ENCODE measurements around the gene SLC25A45. TPM values are rescaled to one million over a fixed set of nuclear protein-coding genes. Genes with fewer than 3 reads are reported as not detected.
A peak's percentile ranks its signal among the peaks of the same experiment; 100 is the strongest.

SLC25A45 gene
- total and polyA plus RNA-seq, 9 donors = 2.7 to 8.7 (median 3.4) TPM

- Histone ChIP-seq H3K27ac (peak overlapping the region; percentile 23 to 97), H3K36me3 (no peaks in the 10 kb centered on the region), H3K9me3 (no peaks in the 10 kb centered on the region), H3K4me3 (peak overlapping the region; percentile 86), H3K4me1 (ENCODE audit: insufficient read depth) (peaks cover 6% of the 10 kb centered on the region), H3K27me3 (no peaks in the 10 kb centered on the region)
- peak; percentile 49 to 65 (median 62) for DNase-seq
- WGBS, 3 donors = 10 to 17% (median 11%) methylated on average over 10 of the region's 10 CpGs
- intact Hi-C loops (cut with DNase I) = no loop called here
- peak; percentile 30 for TF ChIP-seq POLR2A (IDR thresholded peaks at IDR 0.05)
- TF ChIP-seq, protein P1, sequence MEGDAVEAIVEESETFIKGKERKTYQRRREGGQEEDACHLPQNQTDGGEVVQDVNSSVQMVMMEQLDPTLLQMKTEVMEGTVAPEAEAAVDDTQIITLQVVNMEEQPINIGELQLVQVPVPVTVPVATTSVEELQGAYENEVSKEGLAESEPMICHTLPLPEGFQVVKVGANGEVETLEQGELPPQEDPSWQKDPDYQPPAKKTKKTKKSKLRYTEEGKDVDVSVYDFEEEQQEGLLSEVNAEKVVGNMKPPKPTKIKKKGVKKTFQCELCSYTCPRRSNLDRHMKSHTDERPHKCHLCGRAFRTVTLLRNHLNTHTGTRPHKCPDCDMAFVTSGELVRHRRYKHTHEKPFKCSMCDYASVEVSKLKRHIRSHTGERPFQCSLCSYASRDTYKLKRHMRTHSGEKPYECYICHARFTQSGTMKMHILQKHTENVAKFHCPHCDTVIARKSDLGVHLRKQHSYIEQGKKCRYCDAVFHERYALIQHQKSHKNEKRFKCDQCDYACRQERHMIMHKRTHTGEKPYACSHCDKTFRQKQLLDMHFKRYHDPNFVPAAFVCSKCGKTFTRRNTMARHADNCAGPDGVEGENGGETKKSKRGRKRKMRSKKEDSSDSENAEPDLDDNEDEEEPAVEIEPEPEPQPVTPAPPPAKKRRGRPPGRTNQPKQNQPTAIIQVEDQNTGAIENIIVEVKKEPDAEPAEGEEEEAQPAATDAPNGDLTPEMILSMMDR (IDR thresholded peaks at IDR 0.05) = peak in 1 of 3 donors; percentile 16
- no peak for TF ChIP-seq EP300 (IDR thresholded peaks at IDR 0.05)
Observed at GRCh38 chr11:65426839-65427690, 44.6 kb upstream of the SLC25A45 start.

GRCh38 chr11:65425971-65426838 is 43.8 kb upstream of the SLC25A45 start:
- 2 to 8% (median 4%) methylated on average over 9 of the region's 9 CpGs for WGBS, 3 donors
- H3K36me3 ChIP-seq = no peaks in the 10 kb centered on the region
- peak overlapping the region; percentile 86 for H3K4me3 ChIP-seq
- H3K27me3 ChIP-seq = no peaks in the 10 kb centered on the region
- TF ChIP-seq, protein P1 (IDR thresholded peaks at IDR 0.05) = no peak
- no peak for TF ChIP-seq EP300 (IDR thresholded peaks at IDR 0.05)
- TF ChIP-seq POLR2A (IDR thresholded peaks at IDR 0.05) = no peak
- no peaks in the 10 kb centered on the region for H3K9me3 ChIP-seq
- H3K27ac ChIP-seq = peak overlapping the region; percentile 96 to 97
- peak in 2 of 5 donors; percentile 12 to 22 for DNase-seq
- intact Hi-C loops (cut with DNase I) = no loop called here
- H3K4me1 ChIP-seq (ENCODE audit: insufficient read depth) = peaks cover 6% of the 10 kb centered on the region

GRCh38 chr11:65425105-65425970 is 42.9 kb upstream of the SLC25A45 start:
- peak overlapping the region; percentile 86 for H3K4me3 ChIP-seq
- peak overlapping the region; percentile 96 to 97 for H3K27ac ChIP-seq
- no peak for TF ChIP-seq EP300 (IDR thresholded peaks at IDR 0.05)
- TF ChIP-seq, protein P1 (IDR thresholded peaks at IDR 0.05) = peak in 2 of 3 donors; percentile 17 to 45
- peak; percentile 42 for TF ChIP-seq POLR2A (IDR thresholded peaks at IDR 0.05)
- H3K36me3 ChIP-seq = no peaks in the 10 kb centered on the region
- peaks cover 8% of the 10 kb centered on the region for H3K4me1 ChIP-seq (ENCODE audit: insufficient read depth)
- intact Hi-C loops (cut with DNase I) = no loop called here
- WGBS, 3 donors = 2% methylated on average over 9 of the region's 9 CpGs
- H3K9me3 ChIP-seq = no peaks in the 10 kb centered on the region
- H3K27me3 ChIP-seq = no peaks in the 10 kb centered on the region
- DNase-seq = peak in 3 of 5 donors; percentile 37 to 57 (median 40)
